NCI-H82 treated with DMSO at 0.1 percent for 48 hours (cell line): ENCODE data around the gene ABHD17B.
"Not testable (repeated sequence)": the region's sequence is repeated elsewhere in the genome, so short reads cannot be mapped to it uniquely, and the experiment has no call there.

Source experiments
- DNase-seq: peaks from one replicate; lab custom pipeline; 2025; ENCODE audit not compliant: unreplicated experiment; lab: John Stamatoyannopoulos, UW

ABHD17B gene

DNA sequence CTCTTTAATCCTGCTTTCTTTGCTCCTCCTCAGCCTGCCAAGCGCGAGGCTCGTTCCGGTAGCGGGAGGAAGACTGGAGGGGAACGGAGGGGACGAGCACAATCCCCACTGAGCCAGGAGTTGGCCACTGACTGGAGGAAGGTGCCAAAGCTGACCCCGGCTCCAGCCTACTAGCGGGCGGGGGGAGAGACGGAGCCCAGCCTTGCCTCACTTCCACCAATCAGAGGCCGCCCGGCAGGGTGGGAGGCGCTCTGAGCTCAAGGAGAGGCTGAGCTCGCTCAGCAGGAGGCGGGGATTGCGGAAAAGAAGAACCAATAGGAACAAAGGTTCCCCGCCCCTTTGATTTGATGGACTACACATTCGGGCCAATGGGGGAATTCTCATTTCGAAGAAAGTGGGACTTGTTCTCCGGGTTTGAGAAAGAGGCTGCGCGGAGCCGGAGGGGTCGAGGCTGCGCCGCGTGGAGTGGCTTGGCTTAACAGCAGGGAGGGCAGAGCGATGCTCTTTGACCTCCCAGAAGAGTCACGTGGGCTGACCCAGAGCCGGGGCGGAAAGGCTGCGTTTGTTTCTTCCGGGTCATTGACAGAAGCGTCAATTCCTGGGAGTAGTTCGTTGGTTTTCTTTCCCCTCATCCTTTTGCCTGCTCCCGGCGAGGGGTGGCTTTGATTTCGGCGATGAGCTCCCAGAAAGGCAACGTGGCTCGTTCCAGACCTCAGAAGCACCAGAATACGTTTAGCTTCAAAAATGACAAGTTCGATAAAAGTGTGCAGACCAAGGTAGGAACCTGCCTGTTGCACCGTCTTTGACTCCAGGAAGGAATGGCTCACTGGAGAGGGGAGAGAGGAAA is at the start of gene ABHD17B, which contains the start of gene C9orf85:
Gene ABHD17B (minus strand): TSS at position 133 of the 847 bp plus-strand sequence. CDS start 36,113 bp downstream, outside the sequence.
Gene C9orf85 (plus strand): TSS at position 579 of the 847 bp plus-strand sequence. CDS start 96 bp downstream, at position 675.
- peak; percentile 96 for DNase-seq

DNA sequence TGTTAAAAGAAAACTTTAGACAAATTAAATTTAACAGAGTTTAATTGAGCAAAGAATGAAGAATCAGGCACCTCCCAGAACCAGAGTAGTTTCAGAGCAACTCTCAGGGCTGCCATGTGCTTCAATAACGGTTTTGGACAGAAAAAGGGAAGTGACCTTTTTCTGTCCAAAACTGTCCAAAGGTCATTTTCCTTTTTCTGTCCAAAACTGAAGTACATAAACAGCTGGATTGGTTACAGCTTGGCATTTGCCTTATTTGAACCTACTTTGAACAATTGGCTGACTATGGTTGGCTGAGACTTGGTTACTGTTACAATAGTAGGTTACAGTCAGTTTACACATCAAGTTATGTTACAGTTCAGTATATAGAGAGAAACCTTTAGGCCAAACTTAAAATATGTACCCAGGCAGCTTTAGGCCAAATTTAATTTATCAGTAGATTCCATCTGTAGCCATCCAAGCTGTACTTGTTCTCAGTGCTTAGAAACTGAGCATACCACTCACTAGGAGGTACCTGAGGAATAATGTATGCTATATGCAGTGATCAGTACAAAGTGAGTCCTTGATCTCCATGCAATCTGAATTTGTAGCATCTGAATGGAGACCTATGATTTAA is 44.4 kb upstream of the ABHD17B start:
- DNase-seq = no peak

DNA sequence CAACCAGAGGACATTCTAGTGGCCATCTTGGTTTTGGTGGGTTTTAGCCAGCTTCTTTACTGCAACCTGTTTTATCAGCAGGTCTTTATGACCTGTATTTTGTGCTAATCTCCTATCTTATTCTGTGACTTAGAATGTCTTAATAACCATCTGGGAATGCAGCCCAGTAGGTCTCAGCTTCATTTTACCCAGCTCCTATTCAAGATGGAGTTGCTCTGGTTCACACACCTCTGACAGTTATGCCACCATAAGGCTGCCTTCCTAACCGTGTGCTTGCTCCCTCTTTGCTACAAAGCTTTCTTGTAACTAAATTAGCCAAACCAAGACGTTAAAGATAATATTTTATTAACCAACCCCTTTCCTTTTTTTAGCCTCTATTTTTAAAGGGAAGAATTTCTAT is 43.7 kb upstream of the ABHD17B start:
- DNase-seq = not testable (repeated sequence)

- DNase-seq = no peak
These were observed 33.9 kb upstream of the ABHD17B start for GRCh38 chr9:71944754-71945375.

DNA sequence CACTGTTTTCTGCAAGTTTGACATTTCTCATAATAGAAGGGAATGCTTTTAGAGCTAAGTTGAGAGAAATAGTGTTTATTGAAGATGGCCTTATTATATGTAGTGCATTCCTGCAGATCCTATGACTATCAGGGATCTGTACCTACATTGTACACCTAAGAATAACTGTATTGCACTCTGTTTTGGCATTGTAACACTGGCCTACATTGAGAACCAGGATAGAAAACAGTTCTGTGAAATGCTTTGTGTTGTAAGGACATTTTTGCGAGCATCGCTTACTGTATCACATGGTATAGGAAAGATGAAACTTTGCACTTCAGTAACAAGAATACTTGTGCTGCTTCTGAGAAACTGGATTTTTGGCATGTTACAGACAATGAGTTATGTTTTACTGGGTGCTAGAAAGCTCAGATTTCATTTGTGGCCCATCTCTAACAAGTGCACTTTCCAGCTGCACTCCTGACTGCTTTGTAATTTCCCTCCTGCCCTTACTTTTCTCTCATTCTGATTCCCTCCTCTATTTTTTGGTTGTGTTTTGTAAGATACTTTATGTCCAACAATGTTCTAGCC is 31.1 kb upstream of the ABHD17B start:
- DNase-seq = no peak

DNA sequence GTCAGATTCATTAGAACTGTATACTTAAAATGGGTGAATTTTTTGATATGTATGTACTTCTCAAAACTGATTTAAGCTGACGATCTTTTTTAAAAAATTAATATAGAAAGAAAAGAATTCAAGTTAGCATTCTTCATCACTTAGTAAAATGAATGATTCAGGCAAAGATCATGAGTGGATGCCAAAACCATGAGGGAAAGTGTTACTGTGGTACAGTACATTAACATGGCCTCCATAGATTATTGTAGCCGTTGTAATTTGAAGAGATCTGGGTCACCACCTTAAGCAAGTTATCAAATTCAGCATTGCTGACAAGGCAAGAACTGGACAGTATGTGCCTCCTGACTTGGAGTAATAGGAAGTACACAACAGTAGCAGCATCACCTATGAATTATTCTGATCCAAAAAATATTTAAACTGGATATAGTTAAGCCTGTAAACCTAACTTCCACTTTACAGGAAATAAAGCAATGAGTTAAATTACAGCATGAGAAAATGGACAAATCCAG is 30.1 kb upstream of the ABHD17B start:
- no peak for DNase-seq

GRCh38 chr9:71937898-71938297 is 26.9 kb upstream of the ABHD17B start:
- DNase-seq = no peak

- no peak for DNase-seq
These were observed 26.2 kb upstream of the ABHD17B start for GRCh38 chr9:71937070-71937625.

DNA sequence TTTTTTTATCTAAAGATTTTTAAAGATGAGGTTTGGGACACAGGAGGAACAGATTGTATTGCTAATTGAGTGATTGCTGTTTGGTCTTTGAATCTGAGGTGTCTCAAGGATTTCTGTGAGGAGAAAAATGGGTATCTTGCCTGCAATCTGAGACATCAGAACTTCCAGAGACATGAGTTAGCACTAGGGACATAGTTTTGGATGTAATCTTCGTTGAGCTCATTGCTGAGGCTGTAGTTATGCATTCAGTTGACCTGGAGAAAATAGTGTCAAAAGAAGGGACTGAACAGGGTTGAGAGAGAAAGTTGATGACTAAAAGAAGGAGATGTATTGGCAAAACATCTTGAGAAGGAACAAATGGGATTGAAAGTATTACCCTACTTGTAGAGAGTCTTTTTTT is 25.1 kb upstream of the ABHD17B start:
- DNase-seq = no peak

DNA sequence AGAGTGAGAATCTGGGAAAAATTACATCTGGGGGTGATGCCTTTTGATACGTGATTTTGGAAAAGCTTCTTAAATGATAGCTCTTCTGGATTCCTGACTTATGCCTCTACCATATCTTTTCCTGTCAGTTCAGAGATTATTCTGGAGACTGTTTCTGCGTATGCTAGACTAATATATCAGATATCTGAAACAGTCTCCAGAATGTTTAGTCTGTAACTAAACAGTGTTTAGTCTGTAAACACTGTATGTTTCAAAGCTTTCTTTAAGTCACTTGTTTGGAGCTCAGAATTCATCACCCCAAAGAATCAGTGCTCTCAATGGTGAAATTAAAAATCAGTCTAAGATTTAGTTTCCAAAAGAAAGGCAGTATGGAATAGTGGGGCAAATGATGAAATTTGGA is 20.2 kb upstream of the ABHD17B start:
- no peak for DNase-seq

DNA sequence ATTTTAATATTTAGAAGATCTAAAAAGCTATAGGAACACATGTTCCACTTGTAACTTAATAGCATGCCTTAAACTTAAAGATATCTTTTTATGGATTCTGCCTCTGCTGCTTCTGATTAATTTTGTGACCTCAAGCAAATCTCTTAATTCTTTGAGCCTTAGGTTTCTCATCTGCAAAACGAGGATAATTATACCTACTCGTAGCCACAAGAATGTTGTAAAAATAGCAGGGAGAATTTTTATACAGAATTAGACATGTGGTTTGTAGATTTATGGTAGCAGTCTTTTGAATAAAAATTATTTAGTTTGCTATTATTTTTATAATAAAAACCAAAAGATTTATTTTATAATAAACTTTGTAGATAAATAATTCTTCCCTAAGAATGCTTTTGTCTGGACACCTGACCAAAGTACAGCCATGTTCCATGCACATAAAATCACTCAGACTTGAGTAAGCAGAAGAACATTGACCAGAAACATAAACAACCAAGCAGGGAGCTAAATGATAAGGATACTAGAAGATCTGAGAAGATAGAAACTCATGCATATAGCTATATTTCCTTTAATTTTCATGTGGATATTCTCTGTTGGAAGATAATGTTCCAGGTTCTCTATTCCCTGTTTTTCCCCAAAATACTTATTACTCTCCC is 18.9 kb upstream of the ABHD17B start:
- no peak for DNase-seq

- no peak for DNase-seq
These were observed 18.2 kb upstream of the ABHD17B start for GRCh38 chr9:71929223-71929622.

- DNase-seq = no peak
These were observed 17.8 kb upstream of the ABHD17B start for GRCh38 chr9:71928806-71929205.

- no peak for DNase-seq
These were observed 17.4 kb upstream of the ABHD17B start for GRCh38 chr9:71928376-71928775.

- DNase-seq = no peak
These were observed 14.8 kb upstream of the ABHD17B start for GRCh38 chr9:71925834-71926233.

- DNase-seq = no peak
These were observed 13.6 kb upstream of the ABHD17B start for GRCh38 chr9:71924576-71924975.

DNA sequence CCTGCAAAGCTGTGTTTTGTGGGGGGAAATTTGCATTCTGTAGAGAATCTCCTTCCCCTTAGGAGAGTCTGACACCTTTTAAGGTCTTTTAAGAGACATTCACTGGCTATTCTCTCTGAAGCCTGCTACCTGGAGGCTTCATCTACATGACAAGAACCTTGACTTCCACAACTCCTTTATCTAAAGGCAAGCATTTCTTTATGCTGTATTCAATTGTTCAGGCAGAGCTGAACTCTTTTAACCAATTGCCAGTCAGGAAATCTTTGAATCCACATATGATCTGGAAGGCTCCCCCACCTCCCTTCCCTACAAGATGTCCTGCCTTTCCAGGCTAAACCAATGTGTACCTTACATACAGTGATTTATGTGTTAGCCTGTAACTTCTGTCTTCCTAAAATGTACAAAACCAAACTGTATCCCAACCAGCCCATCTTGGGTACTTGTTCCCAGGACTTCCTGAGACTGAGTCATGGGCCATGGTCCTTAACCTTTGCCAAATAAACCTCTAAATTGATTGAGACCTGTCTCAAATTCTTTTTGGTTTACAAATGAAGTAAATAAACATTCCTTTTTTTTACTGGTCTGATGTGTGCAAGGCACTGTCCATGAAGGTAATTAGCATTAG is 10.3 kb upstream of the ABHD17B start:
- DNase-seq = no peak

GRCh38 chr9:71920456-71921189 is 9.6 kb upstream of the ABHD17B start:
- DNase-seq = no peak

- DNase-seq = no peak
These were observed 7.4 kb upstream of the ABHD17B start for GRCh38 chr9:71918419-71918818.
